ENCODE results near the gene VSX2.

VSX2 gene

DNA sequence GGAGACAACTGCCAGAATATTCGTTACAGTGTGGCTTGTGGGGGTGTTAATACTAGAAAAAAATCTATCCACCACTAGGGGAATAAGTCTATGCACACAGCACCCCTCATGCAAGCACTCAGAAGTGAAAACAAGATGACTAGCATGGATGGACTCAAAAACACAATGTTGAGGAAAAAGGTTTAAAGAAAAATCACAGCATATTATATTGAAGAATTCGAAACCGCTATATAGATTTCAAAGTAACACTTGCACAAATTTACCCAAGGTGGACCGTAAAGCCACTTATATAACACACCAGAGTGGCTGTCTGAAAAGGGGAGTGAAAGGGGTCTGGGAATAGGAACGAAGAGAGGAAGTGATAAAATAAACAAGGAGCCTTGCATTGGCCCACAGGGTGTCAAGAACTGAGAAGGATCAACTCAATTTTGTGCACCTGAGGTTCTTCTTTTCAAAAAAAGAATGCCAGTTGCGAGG is 62.9 kb downstream of the VSX2 start:
- DNase-seq (ENCODE audit: low read depth in 3 of 3) = no peak

DNA sequence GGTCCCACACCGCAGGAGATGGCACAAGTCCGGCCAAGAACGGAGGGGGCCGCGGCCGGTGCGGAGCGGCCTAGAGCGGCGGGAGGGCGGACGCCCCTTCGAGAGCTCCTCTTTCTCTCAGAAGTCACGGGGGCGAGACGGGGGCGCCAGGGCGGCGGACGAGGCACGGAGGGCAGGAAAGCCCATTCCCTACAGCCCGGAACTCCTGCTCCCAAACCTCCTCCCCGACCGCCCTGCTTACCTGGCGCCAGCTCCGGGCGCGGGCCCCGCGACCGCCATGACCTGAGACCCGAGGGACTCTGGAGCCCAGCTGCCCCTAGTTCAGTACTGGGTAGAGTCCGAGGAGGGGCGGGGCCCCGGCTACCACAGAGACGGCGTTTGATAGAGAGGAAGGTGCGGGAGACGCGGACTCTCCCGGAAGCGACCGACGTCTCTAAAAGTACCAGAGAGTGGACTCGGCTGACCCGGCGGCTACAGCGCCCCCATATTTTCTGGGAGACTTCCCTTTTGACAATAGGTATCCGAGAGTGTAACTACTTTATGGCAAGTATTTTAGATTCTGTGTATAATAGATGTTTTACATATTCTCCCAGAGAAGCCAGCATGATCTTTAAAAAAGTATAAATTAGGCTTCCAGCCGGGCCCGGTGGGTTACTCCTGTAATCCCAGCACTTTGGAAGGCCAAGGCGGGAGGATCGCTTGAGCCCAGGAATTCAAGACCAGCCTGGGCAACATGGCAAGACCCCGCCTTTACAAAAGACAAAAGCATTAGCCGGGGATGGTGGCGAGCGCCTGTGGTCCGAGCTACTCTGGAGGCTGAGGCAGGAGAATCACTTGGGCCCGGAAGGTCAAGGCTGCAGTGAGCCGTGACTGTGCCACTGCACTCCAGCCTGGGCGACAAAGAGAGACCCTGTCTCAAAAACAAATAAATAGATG is 63.7 kb downstream of the VSX2 start, which contains the start of gene ABCD4:
Gene ABCD4, minus strand, starts transcription at position 301 of the 936 bp plus-strand sequence. Its CDS starts 22 bp downstream, at position 279.
- DNase-seq (ENCODE audit: low read depth in 3 of 3) = peak; percentile 71 to 75 (median 75)

DNA sequence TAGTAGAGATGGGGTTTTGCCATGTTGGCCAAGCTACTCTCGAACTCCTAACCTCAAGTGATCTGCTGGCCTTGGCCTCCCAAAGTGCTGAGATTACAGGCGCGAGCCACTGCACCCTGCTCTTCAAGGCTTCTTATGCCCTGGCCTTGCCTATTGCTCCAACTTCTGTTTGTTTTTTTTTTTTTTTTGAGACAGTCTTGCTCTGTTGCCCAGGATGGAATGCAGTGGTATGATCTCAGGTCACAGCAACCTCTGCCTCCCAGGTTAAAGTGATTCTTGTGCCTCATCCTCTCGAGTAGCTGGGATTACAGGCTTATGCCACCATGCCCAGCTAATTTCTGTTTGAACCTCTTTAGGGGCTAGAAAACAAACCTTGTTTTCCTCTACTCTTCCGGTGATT is 69.4 kb downstream of the VSX2 start:
- DNase-seq (ENCODE audit: low read depth in 3 of 3) = no peak

DNA sequence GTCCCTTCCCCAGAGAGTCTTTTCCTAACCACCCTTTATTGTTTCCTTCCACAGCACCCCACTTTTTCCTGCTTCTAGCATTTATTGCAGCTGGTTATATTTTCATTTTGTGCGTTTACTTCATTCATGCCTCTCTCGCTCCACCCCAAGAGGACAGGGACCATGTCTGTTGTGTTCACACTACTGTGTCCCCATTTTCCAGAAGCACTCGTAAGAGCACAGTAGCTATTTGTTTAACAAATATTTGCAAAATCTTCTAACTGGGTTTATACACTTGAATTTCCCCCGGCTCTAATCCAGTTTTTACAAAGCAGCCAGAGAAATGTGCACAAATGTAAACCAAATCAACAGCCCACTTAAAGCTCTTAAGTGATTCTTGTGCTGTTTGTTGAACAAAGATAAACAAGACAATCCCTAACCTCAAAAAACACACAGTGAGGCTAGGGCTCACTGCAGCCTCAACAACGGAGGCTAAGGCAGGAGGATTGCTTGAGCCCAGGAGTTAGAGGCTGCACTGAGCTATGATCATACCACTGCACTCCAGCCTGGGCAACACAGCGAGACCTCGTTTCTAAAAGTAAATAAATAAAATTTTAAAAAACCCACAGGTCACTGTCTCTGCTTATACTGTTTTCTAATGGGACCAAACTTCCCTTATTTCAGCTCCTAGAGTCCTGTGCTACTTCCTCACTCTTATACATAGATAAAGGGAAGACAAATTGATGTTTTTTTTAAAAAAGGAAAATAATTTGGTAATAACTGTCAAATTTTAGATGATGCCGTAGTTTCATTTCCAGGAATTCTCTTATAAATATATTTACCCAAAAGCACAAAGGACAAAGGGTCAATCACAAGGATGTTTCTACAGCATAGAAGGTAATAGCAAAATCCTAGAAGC is 70.1 kb downstream of the VSX2 start:
- no peak for DNase-seq (ENCODE audit: low read depth in 3 of 3)

DNA sequence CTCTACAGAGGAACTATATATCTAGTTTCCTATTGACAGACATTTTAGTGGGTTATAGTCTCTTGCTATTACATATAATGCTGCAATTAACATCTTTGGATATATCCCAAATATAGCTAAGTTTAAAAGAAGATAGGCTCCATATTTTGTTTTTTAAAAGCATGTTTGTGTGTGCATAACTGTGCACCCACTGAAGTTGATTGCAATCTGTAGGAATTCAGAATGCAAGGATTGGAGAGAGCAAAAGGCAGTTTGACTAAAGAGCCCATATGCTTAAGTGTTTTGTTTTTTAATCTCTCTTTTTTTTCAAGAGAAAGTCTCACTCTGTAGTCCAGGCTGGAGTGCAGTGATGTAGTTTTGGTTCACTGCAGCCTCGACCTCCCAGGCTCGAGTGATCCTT is 72.9 kb downstream of the VSX2 start:
- DNase-seq (ENCODE audit: low read depth in 3 of 3) = no peak
